Right atrium auricular region (tissue), 2 donors: Measurements from ENCODE around the gene SLC16A12. TPM values are rescaled to one million over a fixed set of nuclear protein-coding genes. Genes with fewer than 3 reads are reported as not detected.
A peak's percentile ranks its signal among the peaks of the same experiment; 100 is the strongest.

Experiments
- DNase-seq: peaks from one replicate; pipeline ENCODE4 v3.0.0-alpha.2; 2019; ENCODE audit warnings: low spot score
- H3K27ac ChIP-seq, 2 donors: fragments of 200-600 bp; sonication (generic); 1 replicate in 1 of 2; 2 replicates in 1 of 2; pipeline ENCODE4 v1.5.1; 2016 to 2019
- H3K27me3 ChIP-seq, 2 donors: fragments of 200-600 bp; sonication (generic); one replicate each; pipeline versions ENCODE4 v1.5.1 to v1.6.0; 2017 to 2019
- H3K36me3 ChIP-seq: fragments of 200-600 bp; sonication (generic); one replicate; pipeline ENCODE4 v1.5.1; 2016
- H3K4me1 ChIP-seq, 2 donors: fragments of 200-600 bp; sonication (generic); one replicate each; pipeline versions ENCODE4 v1.5.1 to v1.6.0; 2017 to 2019
- H3K4me3 ChIP-seq, 2 donors: fragments of 200-600 bp; sonication (generic); 1 replicate in 1 of 2; 2 replicates in 1 of 2; pipeline ENCODE4 v1.5.1; 2017 to 2019; ENCODE audit warnings: mild to moderate bottlenecking in 1 of 2, moderate library complexity in 1 of 2
- H3K9me3 ChIP-seq, 2 donors: fragments of 200-600 bp; sonication (generic); one replicate each; pipeline ENCODE4 v1.5.1; 2019
- CTCF ChIP-seq, 2 donors: fragments of 200-600 bp; sonication (generic); IDR thresholded peaks; one replicate each; pipeline ENCODE4 v1.5.1; 2019; ENCODE audit warnings: antibody characterized with exemption in 2 of 2
- total RNA-seq, 2 donors: library from RNA; depleted of rRNA; stranded (reverse); fragments of >200 nt; gene quantifications; one replicate each; pipeline ENCODE4 v1.1.0, GENCODE V29; 2016

The SLC16A12 gene
- total RNA-seq, 2 donors from 2014 or later = 6.0 to 10.0 TPM

GRCh38 chr10:89468191-89468965 lies 67.0 kb downstream of the SLC16A12 start:
- no peak for TF ChIP-seq CTCF (IDR thresholded peaks at IDR 0.05)
- no peaks in the 10 kb centered on the region for H3K27me3 ChIP-seq
- no peak for DNase-seq

DNA sequence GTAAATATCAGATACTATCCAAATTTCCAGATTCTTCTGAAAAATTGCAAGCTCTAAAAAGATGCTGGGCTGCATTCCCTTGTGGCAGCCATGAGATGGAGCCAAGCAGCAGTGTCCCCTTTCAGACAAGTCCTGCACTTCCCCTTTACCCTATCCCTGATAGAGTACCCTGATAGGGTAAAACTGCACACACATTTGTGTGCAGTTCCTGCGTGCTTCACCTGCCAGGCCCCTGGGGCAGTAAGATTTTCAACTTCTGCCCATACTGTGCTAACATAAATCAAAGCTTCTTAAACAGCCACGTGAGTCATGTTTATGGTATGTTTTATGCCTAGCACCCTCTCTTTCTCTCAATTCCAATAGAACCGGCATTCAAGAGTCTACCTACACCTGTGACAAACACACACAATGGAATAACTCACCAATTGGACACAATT lies 68.8 kb downstream of the SLC16A12 start:
- H3K4me1 ChIP-seq = peaks cover 0 to 14% of the 10 kb centered on the region in 2 donors
- no peak overlapping the region for H3K4me3 ChIP-seq
- H3K9me3 ChIP-seq = no peaks in the 10 kb centered on the region
- H3K36me3 ChIP-seq = no peaks in the 10 kb centered on the region
- H3K27me3 ChIP-seq = no peaks in the 10 kb centered on the region
- no peak for DNase-seq
- no peak overlapping the region for H3K27ac ChIP-seq
- peak in 1 of 2 donors; percentile 61 for TF ChIP-seq CTCF (IDR thresholded peaks at IDR 0.05)

More at GRCh38 chr10:89468191-89468965, 67.0 kb downstream of the SLC16A12 start:
- no peak overlapping the region for H3K27ac ChIP-seq
- H3K4me1 ChIP-seq = peaks cover 0 to 14% of the 10 kb centered on the region in 2 donors
- H3K4me3 ChIP-seq = no peak overlapping the region
- no peaks in the 10 kb centered on the region for H3K36me3 ChIP-seq
- no peaks in the 10 kb centered on the region for H3K9me3 ChIP-seq

DNA sequence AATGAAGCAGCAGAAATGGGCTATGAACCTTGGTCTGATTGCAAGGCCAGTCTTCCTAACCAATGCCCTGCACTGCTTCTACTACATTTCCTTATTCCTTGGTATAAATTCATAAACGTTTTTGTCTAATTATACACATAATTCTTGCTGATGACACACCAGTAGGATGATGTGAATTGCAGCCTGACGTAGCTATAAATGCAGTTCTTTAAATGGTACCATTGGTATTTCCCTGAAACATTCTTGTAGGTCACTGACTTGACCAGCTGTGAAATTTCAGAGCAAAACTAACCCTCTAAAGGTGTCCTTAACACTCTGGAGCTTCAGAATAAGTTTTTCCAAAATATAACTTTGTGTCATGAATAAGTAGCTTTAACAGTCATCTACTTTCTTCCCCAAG lies 70.2 kb downstream of the SLC16A12 start:
- H3K4me3 ChIP-seq = no peak overlapping the region
- no peak overlapping the region for H3K27ac ChIP-seq
- H3K4me1 ChIP-seq = peaks cover 0 to 10% of the 10 kb centered on the region in 2 donors
- no peaks in the 10 kb centered on the region for H3K36me3 ChIP-seq
- H3K27me3 ChIP-seq = no peaks in the 10 kb centered on the region
- H3K9me3 ChIP-seq = no peaks in the 10 kb centered on the region
- no peak for DNase-seq
- TF ChIP-seq CTCF (IDR thresholded peaks at IDR 0.05) = no peak

DNA sequence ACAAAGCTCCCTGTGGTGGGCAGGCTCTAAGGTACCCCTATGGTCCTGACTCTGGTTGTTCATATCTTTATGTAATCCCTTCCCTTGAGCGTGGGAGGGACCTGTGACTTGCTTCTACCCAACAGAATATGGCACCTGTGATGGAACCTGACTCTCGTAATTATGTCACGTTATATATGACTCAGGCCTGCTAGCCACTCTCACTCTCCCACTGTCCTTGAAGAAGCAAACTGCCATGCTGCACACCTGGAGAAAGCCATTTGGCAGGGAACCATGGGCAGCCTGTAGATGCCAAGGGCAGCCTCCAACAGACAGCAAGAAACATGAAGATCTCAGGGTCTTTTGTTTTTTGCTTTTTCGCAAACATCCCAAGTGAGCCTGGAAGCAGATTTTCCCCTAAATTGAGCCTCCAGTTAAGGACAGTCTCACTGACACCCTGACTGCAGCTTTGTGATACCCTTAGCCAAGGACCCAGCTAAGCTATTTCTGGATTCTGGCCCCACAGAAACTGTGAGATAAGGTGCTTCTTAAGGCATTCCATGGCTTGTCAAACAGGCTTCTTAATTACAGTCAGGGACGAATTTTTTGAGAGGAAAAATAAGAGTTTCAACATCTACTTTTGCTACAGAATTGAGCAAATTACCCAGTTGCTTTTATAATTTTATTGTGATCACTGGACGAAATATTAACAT lies 71.4 kb downstream of the SLC16A12 start:
- Histone ChIP-seq H3K4me3 (no peak overlapping the region), H3K27ac (peak overlapping the region in 1 of 2 donors; percentile 57), H3K36me3 (no peaks in the 10 kb centered on the region), H3K27me3 (no peaks in the 10 kb centered on the region), H3K4me1 (peaks cover 0 to 13% of the 10 kb centered on the region in 2 donors), H3K9me3 (no peaks in the 10 kb centered on the region)
- DNase-seq = no peak
- no peak for TF ChIP-seq CTCF (IDR thresholded peaks at IDR 0.05)

DNA sequence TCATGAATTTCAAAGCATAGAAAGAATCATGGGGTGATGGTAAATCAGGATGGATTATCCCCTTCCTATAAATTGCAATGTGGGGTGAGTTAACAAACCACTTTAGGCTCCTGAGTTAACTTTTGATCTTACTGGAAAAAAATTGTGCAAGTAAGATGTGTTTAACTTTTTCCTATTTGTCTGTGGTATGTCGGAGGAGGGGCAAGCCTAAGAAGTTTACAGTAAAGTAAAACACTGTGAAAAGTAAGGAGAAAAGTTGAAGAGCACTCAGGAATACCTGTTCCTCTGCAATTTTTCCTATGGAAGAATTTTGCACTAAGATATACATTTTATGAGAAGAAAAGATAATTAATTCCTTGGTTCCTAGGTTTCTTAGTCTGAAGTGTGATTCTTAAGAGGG lies 76.6 kb downstream of the SLC16A12 start:
- TF ChIP-seq CTCF (IDR thresholded peaks at IDR 0.05) = no peak
- no peaks in the 10 kb centered on the region for H3K27me3 ChIP-seq
- no peak for DNase-seq

More for the DNA sequence above, 76.6 kb downstream of the SLC16A12 start:
- H3K4me1 ChIP-seq = peaks cover 0 to 16% of the 10 kb centered on the region in 2 donors
- H3K4me3 ChIP-seq = no peak overlapping the region
- no peaks in the 10 kb centered on the region for H3K36me3 ChIP-seq
- H3K27ac ChIP-seq = peak overlapping the region in 1 of 2 donors; percentile 66
- no peaks in the 10 kb centered on the region for H3K9me3 ChIP-seq
